Mucosa of rectum (tissue), 2 donors: ENCODE results near the gene DRD1.
"Not testable (repeated sequence)": the region's sequence is repeated elsewhere in the genome, so short reads cannot be mapped to it uniquely, and the experiment has no call there.

Source experiments
- H3K27ac ChIP-seq, 2 donors: one replicate each; pipeline ENCODE4 v1.7.0; 2013; ENCODE audit warnings: inconsistent platforms in 2 of 2, low read depth in 2 of 2, low read length in 2 of 2
- H3K27me3 ChIP-seq, 2 donors: one replicate each; pipeline ENCODE4 v1.7.0; 2013; ENCODE audit warnings: low read length in 2 of 2; ENCODE audit not compliant: control insufficient read depth in 2 of 2, insufficient read depth in 2 of 2
- H3K36me3 ChIP-seq, 2 donors: one replicate each; pipeline ENCODE4 v1.7.0; 2013; ENCODE audit warnings: low read length in 2 of 2; ENCODE audit not compliant: control insufficient read depth in 2 of 2, insufficient read depth in 2 of 2
- H3K4me1 ChIP-seq, 2 donors: one replicate each; pipeline ENCODE4 v1.7.0; 2013; ENCODE audit warnings: low read length in 2 of 2, mild to moderate bottlenecking in 1 of 2; ENCODE audit not compliant: control insufficient read depth in 2 of 2, insufficient read depth in 2 of 2
- H3K4me3 ChIP-seq, 2 donors: one replicate each; pipeline ENCODE4 v1.7.0; 2013; ENCODE audit warnings: low read length in 2 of 2
- H3K9ac ChIP-seq, 2 donors: one replicate each; pipeline ENCODE4 v1.7.0; 2013; ENCODE audit warnings: low read length in 2 of 2, low read depth in 1 of 2, mild to moderate bottlenecking in 1 of 2
- H3K9me3 ChIP-seq, 2 donors: one replicate each; pipeline ENCODE4 v1.7.0; 2013; ENCODE audit warnings: low read length in 2 of 2; ENCODE audit not compliant: control insufficient read depth in 2 of 2
- donor health status: healthy.
- donor health status: Normal muscosa, but diverticular disease.

DRD1 gene

DNA sequence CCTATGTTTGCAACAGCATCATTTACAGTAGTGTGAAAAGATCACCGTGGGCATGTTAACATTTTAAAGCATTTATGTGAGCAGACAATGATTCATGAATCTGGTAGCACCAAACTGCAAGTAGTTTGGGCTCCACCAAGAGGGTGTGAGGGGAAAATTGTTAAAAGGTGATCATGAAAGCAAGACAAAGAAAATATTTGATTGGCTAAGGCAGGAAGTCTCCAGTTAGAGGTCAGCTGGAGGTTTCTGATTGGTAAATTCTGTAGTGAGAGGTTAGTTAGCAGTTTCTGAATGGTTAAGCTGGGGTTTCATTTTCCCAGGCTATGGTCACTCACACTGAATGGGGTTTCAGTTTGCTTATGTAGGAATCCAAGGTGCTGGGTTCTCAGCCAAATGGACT is 13.5 kb upstream of the DRD1 start:
- H3K27me3 ChIP-seq: peaks cover 0 to 6% of the 10 kb centered on the region in 2 donors

DNA sequence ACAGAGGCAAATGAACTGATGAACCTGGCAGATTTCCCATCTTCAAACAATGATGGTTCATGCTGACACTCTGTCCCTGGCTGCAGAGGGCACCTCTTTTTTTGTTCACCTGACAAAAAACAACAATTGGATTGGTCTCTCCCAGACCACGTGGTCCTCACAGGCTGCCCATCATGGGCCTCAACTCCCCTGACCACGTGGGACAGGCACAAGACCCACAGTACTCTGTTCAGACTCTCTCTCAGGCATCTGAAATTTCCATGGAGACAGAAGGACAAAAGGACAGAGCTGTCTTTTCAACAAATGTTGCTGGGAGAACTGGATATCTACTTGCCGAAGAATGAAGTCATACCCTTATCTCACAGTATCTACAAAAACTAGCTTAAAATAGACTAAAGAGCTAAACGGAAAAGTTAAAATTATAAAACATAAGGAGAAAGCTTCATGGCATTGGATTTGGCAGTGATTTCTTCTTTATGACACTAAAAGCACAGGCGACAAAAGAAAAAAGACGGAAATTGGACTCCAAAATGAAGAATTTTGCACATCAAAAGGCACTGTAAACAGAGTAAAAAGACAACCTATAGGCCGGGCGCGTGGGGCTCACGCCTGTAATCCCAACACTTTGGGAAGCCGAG is 12.2 kb upstream of the DRD1 start:
- Histone ChIP-seq H3K27me3 (peaks cover 0 to 6% of the 10 kb centered on the region in 2 donors), H3K9me3 (no peaks in the 10 kb centered on the region), H3K9ac (no peak overlapping the region), H3K27ac (no peak overlapping the region), H3K4me3 (no peak overlapping the region), H3K36me3 (no peaks in the 10 kb centered on the region), H3K4me1 (no peaks in the 10 kb centered on the region)

More for the DNA sequence above, 13.5 kb upstream of the DRD1 start:
- Histone ChIP-seq H3K9me3 (no peaks in the 10 kb centered on the region), H3K4me1 (no peaks in the 10 kb centered on the region), H3K9ac (no peak overlapping the region), H3K27ac (no peak overlapping the region), H3K4me3 (no peak overlapping the region), H3K36me3 (no peaks in the 10 kb centered on the region)

DNA sequence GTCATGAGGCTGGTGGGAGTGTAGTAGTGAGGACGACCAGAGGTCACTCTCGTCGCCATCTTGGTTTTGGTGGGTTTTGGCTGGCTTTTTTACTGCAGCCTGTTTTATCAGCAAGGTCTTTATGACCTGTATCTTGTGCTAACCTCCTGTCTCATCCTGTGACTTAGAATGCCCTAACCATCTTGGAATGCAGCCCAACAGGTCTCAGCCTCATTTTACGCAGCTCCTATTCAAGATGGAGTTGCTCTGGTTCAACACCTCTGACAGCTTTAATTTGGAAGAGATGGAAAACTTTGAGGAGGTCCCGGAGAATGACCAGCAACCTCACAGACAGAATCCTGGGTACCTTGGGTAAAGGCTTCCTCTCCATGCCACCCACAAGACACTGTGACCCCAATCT is 10.4 kb upstream of the DRD1 start:
- not testable (repeated sequence) for H3K9me3 ChIP-seq, H3K27ac ChIP-seq, H3K27me3 ChIP-seq, H3K4me3 ChIP-seq, H3K36me3 ChIP-seq, H3K9ac ChIP-seq, H3K4me1 ChIP-seq

DNA sequence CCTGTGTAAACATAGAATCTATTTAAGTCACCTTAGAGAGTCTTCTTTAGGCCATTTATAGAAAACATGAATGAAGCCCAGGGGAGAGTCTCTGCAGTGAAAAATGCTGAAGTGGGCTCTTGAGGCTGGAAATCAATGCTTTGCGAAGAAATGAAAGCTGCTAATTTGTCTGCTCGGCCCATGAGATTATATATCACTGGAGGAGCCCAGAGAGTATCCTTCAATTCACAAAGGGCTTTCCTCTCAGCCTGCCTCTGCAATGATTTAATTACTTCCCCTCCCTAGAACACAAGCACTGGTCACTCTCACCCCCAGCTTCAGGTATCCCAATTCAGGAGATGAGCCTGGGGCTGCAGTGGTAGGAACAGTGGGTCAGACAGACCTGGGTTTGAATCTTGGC is 8.2 kb upstream of the DRD1 start:
- Histone ChIP-seq H3K4me3 (no peak overlapping the region), H3K4me1 (no peaks in the 10 kb centered on the region), H3K9ac (no peak overlapping the region), H3K36me3 (no peaks in the 10 kb centered on the region), H3K9me3 (no peaks in the 10 kb centered on the region), H3K27me3 (peaks cover 0 to 3% of the 10 kb centered on the region in 2 donors), H3K27ac (no peak overlapping the region)

DNA sequence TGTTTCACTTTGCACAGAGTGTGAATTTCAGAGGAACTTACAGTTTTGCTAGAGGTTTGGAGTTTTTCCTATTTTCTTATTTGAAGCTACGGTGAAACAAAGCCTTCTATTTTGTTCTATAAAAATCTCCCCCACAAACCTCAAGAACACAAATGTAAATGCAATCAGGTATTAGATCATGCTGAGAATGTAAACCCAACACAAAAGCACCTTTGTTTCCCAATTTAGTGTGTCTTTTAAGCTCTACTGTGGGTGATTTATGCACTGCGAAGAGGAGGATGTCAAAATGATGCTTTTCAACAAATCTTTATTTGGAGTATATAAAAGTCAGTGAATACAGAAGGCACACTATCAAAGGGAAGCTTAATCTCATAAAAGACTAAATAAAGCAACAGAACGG is 4.3 kb upstream of the DRD1 start:
- H3K9me3 ChIP-seq: no peaks in the 10 kb centered on the region
- H3K27ac ChIP-seq: no peak overlapping the region
- no peaks in the 10 kb centered on the region for H3K36me3 ChIP-seq
- peaks cover 6 to 9% of the 10 kb centered on the region in 2 donors for H3K27me3 ChIP-seq
- H3K4me3 ChIP-seq: no peak overlapping the region
- H3K9ac ChIP-seq: no peak overlapping the region
- no peaks in the 10 kb centered on the region for H3K4me1 ChIP-seq

DNA sequence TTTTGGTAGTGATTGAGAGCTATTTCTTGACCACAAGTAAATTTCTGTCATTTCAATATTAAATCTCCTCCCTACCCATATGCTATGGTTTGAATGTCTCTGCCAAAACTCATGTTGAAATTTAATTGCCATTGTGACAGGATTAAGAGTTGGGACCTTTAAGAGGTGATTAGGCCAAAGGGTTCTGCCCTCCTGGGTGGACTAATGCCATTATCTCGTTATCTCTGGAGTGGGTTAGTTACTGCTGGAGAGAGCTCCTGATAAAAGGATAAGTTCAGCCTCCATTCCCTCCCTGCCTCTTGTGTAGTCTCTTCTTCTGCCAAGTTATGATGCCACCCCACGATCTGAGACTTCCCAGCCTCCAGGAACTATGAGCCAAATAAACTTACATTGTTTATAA is 3.6 kb upstream of the DRD1 start:
- Histone ChIP-seq H3K4me3 (no peak overlapping the region), H3K4me1 (no peaks in the 10 kb centered on the region), H3K27ac (no peak overlapping the region), H3K9ac (no peak overlapping the region), H3K27me3 (peaks cover 4 to 11% of the 10 kb centered on the region in 2 donors), H3K9me3 (no peaks in the 10 kb centered on the region), H3K36me3 (no peaks in the 10 kb centered on the region)

DNA sequence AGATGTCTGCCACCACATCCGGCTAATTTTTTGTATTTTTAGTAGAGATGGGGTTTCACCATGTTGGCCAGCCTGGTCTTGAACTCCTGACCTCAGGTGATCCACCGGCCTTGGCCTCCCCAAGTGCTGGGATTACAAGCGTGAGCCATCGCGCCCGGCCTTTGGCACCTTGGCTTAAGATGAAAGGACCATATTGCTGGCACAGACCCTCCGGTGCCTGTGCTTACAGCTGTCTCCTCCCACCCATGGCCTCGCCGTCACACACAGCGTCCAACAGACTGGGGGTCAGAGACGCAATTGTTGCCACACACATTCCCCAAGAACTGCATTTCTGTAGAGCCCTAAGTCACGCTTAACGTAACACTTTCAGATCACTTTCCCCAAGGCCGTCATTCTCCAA is 2.4 kb upstream of the DRD1 start:
- H3K9me3 ChIP-seq, H3K36me3 ChIP-seq, H3K4me3 ChIP-seq, H3K27ac ChIP-seq, H3K4me1 ChIP-seq, H3K9ac ChIP-seq: not testable (repeated sequence)
- peaks cover 8 to 11% of the 10 kb centered on the region in 2 donors for H3K27me3 ChIP-seq

DNA sequence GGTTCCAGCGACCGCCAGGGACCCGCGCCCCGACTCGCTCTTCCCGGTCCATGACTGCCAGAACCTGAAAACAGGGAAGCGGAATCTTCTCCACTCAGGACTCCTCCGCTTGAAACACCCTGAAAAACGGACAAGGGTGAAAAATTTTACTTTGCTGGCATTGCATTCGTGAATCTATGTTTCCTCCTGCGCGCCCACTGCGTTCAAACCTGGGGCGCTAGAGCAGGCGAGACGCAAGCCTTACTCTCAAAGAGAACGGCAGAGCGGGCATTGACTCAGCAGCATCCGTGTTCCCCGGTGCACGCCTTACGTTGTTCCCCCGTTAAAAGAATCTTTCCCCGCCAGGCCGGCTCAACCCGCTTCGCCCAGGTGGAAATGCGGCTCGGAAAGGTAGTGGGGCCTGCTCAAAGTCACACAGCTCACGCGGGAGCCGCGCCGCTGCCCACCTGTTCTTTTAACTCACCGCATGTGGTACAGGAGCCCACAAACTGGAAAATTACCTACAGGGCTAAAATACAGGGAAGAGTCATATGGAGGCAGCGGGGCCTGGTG is 999 bp upstream of the DRD1 start:
- Histone ChIP-seq H3K4me1 (no peaks in the 10 kb centered on the region), H3K27ac (no peak overlapping the region), H3K27me3 (peaks cover 8 to 11% of the 10 kb centered on the region in 2 donors), H3K9me3 (no peaks in the 10 kb centered on the region), H3K4me3 (peak overlapping the region in 1 of 2 donors; percentile 33), H3K36me3 (no peaks in the 10 kb centered on the region), H3K9ac (no peak overlapping the region)

DNA sequence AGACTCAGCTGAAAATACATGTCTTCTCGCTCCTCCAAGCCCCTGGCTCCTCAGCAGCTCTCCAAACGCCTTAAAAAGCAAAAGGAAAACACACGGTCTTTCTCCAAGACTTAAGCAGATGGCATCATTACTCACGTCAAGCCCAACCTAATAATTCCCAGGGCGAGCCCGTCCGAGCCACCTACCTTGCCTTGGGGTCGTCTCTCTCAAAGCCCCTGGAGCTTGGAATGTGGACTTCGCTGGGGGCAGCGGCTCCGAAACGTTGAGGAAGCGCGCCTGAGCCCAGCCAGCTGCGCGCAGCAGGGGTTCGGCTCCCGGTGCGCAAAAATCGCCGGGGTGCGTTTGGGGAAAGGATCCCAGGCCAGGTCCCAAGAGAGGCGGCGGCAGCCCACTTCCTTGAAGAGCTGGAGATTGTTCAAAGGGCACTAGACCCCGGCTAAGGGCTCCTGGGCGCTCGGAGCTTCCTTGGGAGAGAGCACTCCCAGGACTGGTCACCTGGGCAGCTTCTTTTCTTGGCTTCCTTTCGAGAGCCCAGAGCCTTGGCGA is 395 bp downstream of the DRD1 start:
- H3K9me3 ChIP-seq: no peaks in the 10 kb centered on the region
- H3K27ac ChIP-seq: no peak overlapping the region
- H3K4me1 ChIP-seq: no peaks in the 10 kb centered on the region
- H3K4me3 ChIP-seq: no peak overlapping the region
- H3K27me3 ChIP-seq: peaks cover 8 to 11% of the 10 kb centered on the region in 2 donors
- no peak overlapping the region for H3K9ac ChIP-seq
- H3K36me3 ChIP-seq: no peaks in the 10 kb centered on the region

DNA sequence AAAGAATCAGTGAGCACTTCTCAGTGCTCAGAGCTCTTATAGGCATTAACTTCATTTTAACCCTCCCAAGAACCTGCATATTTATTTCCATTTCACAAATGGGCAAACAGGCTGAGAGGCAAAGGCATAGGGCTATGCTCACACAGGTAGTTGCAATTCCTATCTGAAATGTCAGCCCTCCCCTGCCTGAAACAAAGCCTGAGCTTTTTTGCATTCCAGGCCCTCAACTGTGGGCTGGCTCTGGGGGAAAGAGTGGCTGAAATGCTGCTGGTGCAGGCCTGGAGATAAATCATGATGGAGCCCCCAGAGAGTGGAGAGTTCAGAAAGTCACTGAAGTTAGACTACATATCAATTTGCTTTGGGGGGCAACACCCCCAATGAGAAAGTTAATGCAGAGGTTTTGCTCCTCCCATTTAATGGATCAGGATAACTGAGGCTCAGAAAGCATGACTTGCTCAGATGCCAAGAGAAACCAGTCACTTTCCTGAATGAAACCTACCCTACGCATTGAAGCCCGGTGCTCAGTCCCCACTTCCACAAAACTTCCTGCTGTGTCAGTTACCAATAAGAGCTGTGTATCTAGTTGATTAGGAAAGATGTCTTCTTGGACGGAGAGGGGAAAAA is 5.6 kb downstream of the DRD1 start:
- Histone ChIP-seq H3K9ac (no peak overlapping the region), H3K9me3 (no peaks in the 10 kb centered on the region), H3K27ac (no peak overlapping the region), H3K27me3 (peaks cover 4 to 5% of the 10 kb centered on the region in 2 donors), H3K4me1 (no peaks in the 10 kb centered on the region), H3K4me3 (no peak overlapping the region), H3K36me3 (no peaks in the 10 kb centered on the region)
